Neural cell (in vitro differentiated cells): ENCODE results near the gene RNU7-1.
A peak's percentile ranks its signal among the peaks of the same experiment; 100 is the strongest.

Experiments used
- EP300 ChIP-seq: fragments of 450-650 bp; conservative IDR thresholded peaks from 2 replicates; pipeline ENCODE4 v1.6.1; 2014; ENCODE audit warnings: antibody characterized with exemption, mild to moderate bottlenecking, moderate library complexity; ENCODE audit not compliant: poor library complexity, severe bottlenecking
- EZH2 ChIP-seq: fragments of 200-600, 300-800 bp; shearing (Covaris generic), sonication (generic); IDR thresholded peaks from 2 replicates; pipeline ENCODE4 v1.6.1; 2014; ENCODE audit warnings: antibody characterized with exemption, low read length, borderline replicate concordance, mild to moderate bottlenecking; ENCODE audit not compliant: insufficient read depth, poor library complexity, severe bottlenecking
- POLR2AphosphoS5 ChIP-seq: IDR thresholded peaks from 2 replicates; pipeline ENCODE4 v1.6.1; 2012
- SMC3 ChIP-seq: fragments of 450-650 bp; conservative IDR thresholded peaks from 2 replicates; pipeline ENCODE4 v1.6.1; 2014; ENCODE audit warnings: antibody characterized with exemption, mild to moderate bottlenecking, moderate library complexity; ENCODE audit not compliant: poor library complexity
- TAF1 ChIP-seq: IDR thresholded peaks from 2 replicates; pipeline ENCODE4 v1.6.1; 2012; ENCODE audit warnings: low read depth
- TF ChIP-seq, protein P1 (sequence below): fragments of 450-650 bp; IDR thresholded peaks from 2 replicates; pipeline ENCODE4 v1.5.1; 2014; ENCODE audit warnings: antibody characterized with exemption, mild to moderate bottlenecking, moderate library complexity; ENCODE audit not compliant: poor library complexity, severe bottlenecking
- TF ChIP-seq, protein P2 (sequence below): IDR thresholded peaks from 2 replicates; pipeline ENCODE4 v1.6.1; 2012; ENCODE audit warnings: borderline replicate concordance

DNA sequence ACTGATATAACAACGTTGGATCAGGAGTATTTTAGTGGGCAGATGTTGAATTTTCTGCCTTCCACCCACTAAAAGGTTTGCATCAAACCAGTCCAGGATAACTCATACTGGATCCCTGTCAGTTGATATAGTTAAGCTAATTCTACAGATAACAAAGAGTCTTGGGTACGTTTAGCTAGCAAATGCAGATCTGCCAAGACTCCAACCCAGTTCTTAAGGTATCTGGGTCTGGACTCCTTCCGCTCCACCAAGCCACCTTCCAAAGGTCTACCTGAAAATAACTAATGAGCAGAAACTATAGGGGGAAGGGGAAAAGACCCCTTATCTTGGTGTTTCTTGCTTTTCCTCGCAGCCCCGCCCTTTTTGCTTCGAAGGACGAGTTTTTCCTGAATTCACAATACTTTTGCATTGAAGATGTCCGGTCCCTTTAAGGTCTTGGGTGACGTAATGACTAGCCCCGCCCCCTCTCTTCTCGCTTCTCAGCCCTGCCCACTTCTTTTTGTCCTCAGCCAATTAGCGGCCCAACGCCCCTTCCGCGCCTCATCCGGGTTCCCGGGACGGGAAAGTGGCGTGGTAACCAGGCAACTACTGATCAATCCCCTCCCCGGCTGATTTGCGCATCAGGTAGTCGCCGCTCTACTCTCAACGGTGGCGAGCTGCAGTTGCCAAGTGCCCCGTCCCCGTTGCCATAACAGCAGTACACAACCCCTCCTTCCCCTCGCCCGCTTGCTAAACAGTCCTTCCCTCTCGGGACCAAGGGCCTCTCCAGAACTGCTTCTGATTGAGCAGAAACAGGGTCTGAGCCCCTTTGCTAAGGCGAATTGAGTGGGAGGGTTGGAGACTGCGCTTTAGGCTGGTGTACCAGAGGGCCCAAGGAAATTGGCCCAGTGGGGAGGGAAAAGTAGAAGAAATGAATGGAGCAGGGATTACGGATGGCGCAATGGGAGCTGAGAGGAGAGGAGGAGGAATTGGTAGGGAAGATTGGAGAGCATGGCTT lies 39.0 kb upstream of the RNU7-1 start, which contains the start of gene LRRC23:
- TF ChIP-seq, protein P1, sequence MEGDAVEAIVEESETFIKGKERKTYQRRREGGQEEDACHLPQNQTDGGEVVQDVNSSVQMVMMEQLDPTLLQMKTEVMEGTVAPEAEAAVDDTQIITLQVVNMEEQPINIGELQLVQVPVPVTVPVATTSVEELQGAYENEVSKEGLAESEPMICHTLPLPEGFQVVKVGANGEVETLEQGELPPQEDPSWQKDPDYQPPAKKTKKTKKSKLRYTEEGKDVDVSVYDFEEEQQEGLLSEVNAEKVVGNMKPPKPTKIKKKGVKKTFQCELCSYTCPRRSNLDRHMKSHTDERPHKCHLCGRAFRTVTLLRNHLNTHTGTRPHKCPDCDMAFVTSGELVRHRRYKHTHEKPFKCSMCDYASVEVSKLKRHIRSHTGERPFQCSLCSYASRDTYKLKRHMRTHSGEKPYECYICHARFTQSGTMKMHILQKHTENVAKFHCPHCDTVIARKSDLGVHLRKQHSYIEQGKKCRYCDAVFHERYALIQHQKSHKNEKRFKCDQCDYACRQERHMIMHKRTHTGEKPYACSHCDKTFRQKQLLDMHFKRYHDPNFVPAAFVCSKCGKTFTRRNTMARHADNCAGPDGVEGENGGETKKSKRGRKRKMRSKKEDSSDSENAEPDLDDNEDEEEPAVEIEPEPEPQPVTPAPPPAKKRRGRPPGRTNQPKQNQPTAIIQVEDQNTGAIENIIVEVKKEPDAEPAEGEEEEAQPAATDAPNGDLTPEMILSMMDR, result no peak
- TF ChIP-seq EP300 (peak; percentile 83), EZH2 (no peak), POLR2AphosphoS5 (peak; percentile 82), SMC3 (peak; percentile 40), TAF1 (peak; percentile 50)
- TF ChIP-seq, protein P2, sequence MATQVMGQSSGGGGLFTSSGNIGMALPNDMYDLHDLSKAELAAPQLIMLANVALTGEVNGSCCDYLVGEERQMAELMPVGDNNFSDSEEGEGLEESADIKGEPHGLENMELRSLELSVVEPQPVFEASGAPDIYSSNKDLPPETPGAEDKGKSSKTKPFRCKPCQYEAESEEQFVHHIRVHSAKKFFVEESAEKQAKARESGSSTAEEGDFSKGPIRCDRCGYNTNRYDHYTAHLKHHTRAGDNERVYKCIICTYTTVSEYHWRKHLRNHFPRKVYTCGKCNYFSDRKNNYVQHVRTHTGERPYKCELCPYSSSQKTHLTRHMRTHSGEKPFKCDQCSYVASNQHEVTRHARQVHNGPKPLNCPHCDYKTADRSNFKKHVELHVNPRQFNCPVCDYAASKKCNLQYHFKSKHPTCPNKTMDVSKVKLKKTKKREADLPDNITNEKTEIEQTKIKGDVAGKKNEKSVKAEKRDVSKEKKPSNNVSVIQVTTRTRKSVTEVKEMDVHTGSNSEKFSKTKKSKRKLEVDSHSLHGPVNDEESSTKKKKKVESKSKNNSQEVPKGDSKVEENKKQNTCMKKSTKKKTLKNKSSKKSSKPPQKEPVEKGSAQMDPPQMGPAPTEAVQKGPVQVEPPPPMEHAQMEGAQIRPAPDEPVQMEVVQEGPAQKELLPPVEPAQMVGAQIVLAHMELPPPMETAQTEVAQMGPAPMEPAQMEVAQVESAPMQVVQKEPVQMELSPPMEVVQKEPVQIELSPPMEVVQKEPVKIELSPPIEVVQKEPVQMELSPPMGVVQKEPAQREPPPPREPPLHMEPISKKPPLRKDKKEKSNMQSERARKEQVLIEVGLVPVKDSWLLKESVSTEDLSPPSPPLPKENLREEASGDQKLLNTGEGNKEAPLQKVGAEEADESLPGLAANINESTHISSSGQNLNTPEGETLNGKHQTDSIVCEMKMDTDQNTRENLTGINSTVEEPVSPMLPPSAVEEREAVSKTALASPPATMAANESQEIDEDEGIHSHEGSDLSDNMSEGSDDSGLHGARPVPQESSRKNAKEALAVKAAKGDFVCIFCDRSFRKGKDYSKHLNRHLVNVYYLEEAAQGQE, result peak; percentile 51
